Left colon (tissue), 2 donors: ENCODE data around the gene DNAH5. TPM values are rescaled to one million over a fixed set of nuclear protein-coding genes. Genes with fewer than 3 reads are reported as not detected.

Experiments used
- ATAC-seq: fragments of 200-7000 bp; cut with Tn5 transposase; one replicate; pipeline ENCODE4 v1.9.1; 2020; ENCODE audit warnings: mild to moderate bottlenecking, moderate library complexity
- DNase-seq, 2 donors: peaks; one replicate each; pipeline ENCODE4 v3.0.0-alpha.2; 2020
- intact Hi-C, 2 donors: fragments of 100-400 bp; cut with DNase I in 1 of 2; cut with micrococcal nuclease in 1 of 2; formaldehyde crosslinking; loops; one replicate each; pipeline versions ENCODE4 v1.11.2 to v1.14.0; 2022; cut with DNase I, micrococcal nuclease
- total RNA-seq, 2 donors: library from RNA; stranded (reverse); fragmentation: NEBNext Ultra II Directional; extraction: Animal tissue kit (Norgen Biotek cat#: 25700); gene quantifications; one replicate each; pipeline ENCODE4 v1.2.1, GENCODE V29; 2021
- donor health status: DM: no; HTN: no; CAD: no.
- donor health status: DM: yes; HTN: yes; CAD: no.

DNAH5 gene
- total RNA-seq, 2 donors from 2014 or later = 0.43 to 0.47 TPM

DNA sequence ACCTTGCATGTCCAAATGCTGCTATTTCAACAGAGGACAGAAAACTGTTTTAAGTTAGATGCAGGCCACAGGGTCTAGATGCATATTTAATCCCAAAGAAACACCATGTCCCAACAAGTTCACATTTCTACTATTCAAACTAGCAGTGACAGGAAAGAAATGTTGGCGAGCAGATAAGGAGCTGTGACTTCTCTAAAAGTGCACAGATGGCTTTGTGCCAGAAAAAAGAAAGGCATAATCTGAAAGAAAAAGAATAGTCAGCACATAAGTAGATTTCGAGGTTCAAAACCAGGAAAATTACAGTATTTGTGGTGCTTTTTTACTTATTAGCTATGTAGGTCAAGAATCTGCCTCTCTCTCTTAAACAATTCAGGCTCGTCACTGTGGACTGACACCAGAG is 178.3 kb downstream of the DNAH5 start:
- intact Hi-C loops = no loop called here
- DNase-seq = no peak
- ATAC-seq = no peak

- no peak for ATAC-seq
Observed at GRCh38 chr5:13763719-13764118, 180.8 kb downstream of the DNAH5 start.

DNA sequence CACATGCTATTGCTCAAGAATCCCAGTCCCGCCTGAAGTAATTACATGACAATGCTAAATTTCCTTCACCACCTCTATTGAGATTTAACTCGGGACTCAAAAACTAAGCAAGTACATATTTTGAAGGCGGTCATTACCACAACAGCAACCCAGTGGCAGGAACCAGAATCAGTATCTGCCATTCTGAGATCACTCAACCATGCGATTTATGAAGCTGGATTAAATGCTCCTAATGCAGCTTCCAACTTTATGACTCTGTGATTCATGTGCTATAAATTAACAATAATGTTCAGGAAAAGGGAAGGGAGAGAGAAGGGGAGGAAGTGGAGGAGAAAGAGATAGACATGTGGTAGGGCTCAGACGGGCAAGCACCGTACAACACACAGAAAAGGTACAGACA is 194.7 kb downstream of the DNAH5 start:
- no peak for DNase-seq
- ATAC-seq = no peak
- intact Hi-C loops = no loop called here

More at GRCh38 chr5:13763719-13764118, 180.8 kb downstream of the DNAH5 start:
- intact Hi-C loops = no loop called here
- DNase-seq = no peak

- intact Hi-C loops = no loop called here
Observed at GRCh38 chr5:13746026-13746425, 198.5 kb downstream of the DNAH5 start.

GRCh38 chr5:13745508-13745907 is 199.0 kb downstream of the DNAH5 start:
- intact Hi-C loops = no loop called here
- ATAC-seq (no peak), DNase-seq (no peak)

More at GRCh38 chr5:13746026-13746425, 198.5 kb downstream of the DNAH5 start:
- DNase-seq = no peak
- ATAC-seq = no peak

DNA sequence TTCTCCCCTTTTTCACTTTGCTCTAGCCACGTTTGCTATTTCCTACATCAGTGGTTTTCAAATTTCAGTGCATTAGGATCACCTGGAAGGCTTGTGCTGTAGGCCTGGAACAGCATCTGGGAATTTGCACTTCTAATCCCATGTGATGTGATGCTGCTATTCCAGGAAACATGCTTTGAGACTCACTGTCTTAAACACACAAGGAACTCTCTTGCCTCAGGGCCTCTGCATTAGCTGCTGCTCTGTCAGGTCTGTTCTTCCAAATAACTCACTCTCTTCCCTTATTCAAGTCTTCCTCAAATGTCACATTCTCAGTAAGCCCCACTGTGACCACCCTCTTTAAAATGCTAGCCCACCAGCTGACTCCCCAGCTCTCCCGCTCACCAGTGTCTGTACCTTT is 204.0 kb downstream of the DNAH5 start:
- no peak for ATAC-seq
- intact Hi-C loops = no loop called here
- DNase-seq = no peak

- intact Hi-C loops = no loop called here
- DNase-seq (no peak), ATAC-seq (no peak)
Observed at GRCh38 chr5:13739479-13739878, 205.0 kb downstream of the DNAH5 start.

DNA sequence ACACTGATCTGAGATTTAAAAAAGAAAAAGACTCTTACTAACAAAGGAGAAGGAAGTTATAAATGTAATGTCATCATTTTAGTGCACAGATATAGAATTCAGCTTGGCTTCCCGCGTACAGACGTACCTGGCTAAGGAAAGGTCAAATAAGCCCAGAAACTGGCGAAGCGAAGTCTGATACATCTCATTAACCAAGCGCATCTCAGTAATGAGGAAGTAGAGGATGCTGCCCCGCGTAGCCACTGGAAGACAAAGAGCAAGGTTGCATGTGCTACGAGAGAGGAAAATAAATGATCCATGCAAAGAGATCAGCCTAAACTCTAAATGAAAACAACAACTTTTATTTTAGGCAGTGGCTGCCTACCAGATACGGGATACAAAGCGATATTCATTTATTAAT is 208.8 kb downstream of the DNAH5 start:
- intact Hi-C loops = no loop called here
- DNase-seq (no peak), ATAC-seq (no peak)

DNA sequence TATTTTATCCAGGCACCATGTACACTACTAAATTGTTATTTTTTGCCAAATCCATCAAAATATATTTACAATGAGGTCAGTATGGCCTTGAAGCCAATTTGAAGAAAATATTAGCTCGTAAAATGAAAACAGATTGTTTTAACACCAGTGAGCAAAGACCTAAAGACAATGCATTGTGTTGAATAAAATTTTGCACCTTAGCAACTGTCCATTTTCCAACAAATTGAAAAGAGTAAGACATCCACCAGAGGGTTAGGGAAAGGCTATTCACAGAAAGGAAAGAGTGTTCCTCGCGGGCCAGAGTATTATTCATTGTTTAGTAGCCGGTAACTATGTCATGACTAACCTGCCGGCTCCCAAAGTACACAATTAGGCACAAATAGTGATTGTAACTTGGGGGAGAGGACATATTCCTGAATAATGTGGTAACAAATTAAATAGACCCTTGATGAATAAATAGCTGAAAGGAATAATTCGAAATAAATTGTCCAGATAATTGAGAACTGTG is 213.3 kb downstream of the DNAH5 start:
- no peak for DNase-seq
- ATAC-seq = no peak
- intact Hi-C loops = no loop called here

- DNase-seq (no peak), ATAC-seq (no peak)
- intact Hi-C loops = no loop called here
Observed at GRCh38 chr5:13708906-13709305, 235.6 kb downstream of the DNAH5 start.

DNA sequence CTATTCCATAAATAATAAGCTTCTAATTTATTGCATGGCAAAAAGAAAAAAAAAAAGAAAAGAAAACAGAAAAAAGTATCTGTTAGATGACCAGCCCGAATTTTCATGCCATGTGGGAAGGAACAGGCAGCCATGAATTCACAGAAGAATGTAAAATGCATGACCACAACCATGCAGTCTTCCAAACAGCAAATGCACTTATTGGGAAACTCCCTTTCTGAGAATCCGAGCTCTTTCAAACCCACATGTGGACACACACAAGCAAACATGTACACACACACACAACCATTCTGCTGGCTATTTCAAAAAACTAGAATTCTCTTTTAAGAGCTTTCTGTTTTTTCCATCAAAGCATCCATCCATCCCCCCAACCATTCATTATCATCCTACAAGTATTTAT is 236.1 kb downstream of the DNAH5 start:
- DNase-seq = no peak
- intact Hi-C loops = no loop called here
- no peak for ATAC-seq

GRCh38 chr5:13704396-13704795 is 240.1 kb downstream of the DNAH5 start:
- no peak for ATAC-seq
- no peak for DNase-seq
- intact Hi-C loops = no loop called here

- intact Hi-C loops = no loop called here
- DNase-seq (no peak), ATAC-seq (no peak)
Observed at GRCh38 chr5:13700626-13701025, 243.9 kb downstream of the DNAH5 start.

DNA sequence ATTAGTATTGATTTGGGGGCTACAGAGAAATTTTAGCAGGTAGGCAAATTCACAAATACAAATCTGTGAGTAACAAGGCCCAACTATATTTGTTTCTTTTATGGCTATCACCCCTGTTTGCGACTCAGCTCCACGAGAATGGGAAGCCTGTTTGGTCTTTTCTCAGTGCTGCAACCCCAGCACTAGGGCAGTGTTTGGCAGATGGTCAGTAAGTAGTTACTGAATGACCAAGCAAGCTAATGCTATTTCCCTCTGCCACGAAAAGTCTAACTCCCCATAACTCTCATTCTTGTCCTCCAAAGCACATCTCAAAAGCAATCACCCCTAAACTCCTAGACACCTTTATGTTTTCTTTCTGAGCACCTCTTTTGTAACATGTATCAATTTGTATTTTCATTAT is 245.6 kb downstream of the DNAH5 start:
- intact Hi-C loops = no loop called here
- ATAC-seq = no peak

DNA sequence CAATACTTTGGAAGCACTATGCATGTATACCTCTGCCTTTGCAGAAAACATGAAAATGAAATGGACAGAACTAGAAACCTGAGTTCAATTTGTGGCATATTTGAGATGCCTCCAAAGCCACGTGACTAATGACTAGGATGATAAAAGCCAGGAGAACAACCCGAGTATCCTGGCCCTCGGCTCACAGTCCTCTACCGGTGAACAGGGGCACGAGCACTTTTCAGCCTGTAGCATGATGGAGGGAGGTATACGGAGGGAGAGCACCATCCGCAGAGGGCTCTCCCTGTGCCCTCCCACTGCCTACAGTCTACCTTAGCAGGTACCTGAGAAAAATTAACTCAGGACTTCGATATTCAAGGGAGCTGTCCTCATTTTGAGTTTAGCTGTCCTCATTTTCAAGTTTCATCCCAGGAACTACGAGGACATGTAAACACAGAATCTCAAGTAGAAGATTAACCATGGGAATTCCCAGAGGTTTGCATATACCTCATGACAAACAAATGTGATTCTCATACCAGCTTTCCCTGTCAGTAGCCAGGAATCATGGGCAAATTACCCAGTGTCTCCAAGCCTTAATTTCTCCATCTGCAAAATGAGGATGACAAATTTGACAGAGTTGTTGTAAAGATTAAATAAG is 249.3 kb downstream of the DNAH5 start:
- DNase-seq (no peak), ATAC-seq (no peak)
- intact Hi-C loops = no loop called here

More for the DNA sequence above, 245.6 kb downstream of the DNAH5 start:
- no peak for DNase-seq

DNA sequence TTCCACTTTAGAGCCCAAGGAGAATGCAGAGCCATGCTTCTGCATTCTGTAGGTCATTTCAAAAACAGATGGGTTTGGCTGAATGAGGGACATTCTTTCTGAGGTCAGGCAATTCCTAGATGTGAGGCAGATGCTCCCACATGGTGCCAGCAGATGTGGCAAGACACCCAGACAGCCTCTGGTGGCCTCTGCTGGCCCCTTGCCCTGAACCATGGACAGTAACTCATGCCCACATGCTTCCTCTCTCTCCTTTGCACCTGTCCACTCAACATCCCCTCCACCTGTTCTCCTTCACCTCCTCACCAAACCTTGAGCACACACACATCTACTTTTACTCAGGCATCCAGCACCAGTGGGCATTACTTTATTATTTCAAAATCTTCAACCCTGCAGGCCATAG is 252.3 kb downstream of the DNAH5 start:
- DNase-seq = no peak
- no peak for ATAC-seq
- intact Hi-C loops = no loop called here

- intact Hi-C loops = no loop called here
- ATAC-seq = no peak
Observed at GRCh38 chr5:13676531-13676930, 268.0 kb downstream of the DNAH5 start.

DNA sequence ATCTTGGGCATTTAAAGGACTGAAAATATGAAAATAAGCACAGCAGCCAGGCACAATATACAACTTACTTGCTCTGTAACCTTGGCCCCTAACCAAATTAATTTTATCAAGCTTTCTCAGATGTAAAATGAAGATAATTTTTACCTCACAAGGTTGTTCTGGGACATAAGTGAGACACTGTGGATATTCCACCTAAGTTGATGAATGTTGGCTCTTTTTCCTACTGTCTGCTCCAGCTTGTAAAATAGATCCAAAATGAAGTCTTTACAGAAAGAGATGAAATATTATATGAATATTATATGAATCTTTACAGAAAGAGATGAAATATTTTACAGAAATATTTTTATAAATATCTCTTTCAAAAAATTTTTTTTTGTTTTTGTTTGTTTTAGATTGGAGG is 270.1 kb downstream of the DNAH5 start:
- no peak for ATAC-seq
- intact Hi-C loops = no loop called here
- no peak for DNase-seq

More at GRCh38 chr5:13676531-13676930, 268.0 kb downstream of the DNAH5 start:
- DNase-seq = no peak

DNA sequence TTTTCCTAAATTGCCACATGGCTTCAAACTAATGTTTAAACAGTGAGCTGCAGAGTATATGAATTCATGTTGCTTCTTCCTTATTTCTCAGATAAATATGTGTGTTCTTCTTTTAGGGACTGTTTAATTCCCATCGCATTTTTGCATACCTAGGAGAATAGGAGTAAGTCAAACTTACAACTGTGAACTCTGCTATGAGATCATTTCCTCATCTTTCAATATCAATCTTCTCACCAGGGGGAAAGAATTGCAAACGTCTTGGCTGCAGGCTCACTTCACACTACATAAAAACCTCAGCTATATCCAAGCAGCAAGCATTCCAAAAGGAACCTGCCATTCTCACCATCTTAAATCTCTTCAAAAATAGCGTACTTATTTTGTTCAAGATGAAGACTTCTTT is 271.0 kb downstream of the DNAH5 start:
- DNase-seq (no peak), ATAC-seq (no peak)
- intact Hi-C loops = no loop called here

- intact Hi-C loops = no loop called here
- ATAC-seq (no peak), DNase-seq (no peak)
Observed at GRCh38 chr5:13664377-13664776, 280.1 kb downstream of the DNAH5 start.

GRCh38 chr5:13662626-13663025 is 281.9 kb downstream of the DNAH5 start:
- ATAC-seq (no peak), DNase-seq (no peak)
- intact Hi-C loops = no loop called here
